Stomach (tissue), 4 donors: ENCODE data around the gene EEFSEC.

Source experiments
- EP300 ChIP-seq: sonication (generic); formaldehyde crosslinking; IDR thresholded peaks from one replicate; pipeline ENCODE4 v1.6.1; 2017; ENCODE audit warnings: antibody characterized with exemption
- POLR2A ChIP-seq, 4 donors: fragments of 450-650 bp; IDR thresholded peaks; one replicate each; pipeline ENCODE4 v1.6.1; 2016; ENCODE audit warnings: antibody characterized with exemption in 4 of 4, control low read depth in 2 of 4, mild to moderate bottlenecking in 1 of 4, moderate library complexity in 1 of 4
- TF ChIP-seq, protein P1 (sequence below), 7 experiments: fragments of 450-650 bp in 4 of 7; fragments of 200-600 bp in 3 of 7; sonication (generic) in 3 of 7; IDR thresholded peaks; one replicate each; pipeline ENCODE4 v1.5.1; 2016 to 2019; ENCODE audit warnings: antibody characterized with exemption in 7 of 7, control low read depth in 2 of 7, mild to moderate bottlenecking in 1 of 7

DNA sequence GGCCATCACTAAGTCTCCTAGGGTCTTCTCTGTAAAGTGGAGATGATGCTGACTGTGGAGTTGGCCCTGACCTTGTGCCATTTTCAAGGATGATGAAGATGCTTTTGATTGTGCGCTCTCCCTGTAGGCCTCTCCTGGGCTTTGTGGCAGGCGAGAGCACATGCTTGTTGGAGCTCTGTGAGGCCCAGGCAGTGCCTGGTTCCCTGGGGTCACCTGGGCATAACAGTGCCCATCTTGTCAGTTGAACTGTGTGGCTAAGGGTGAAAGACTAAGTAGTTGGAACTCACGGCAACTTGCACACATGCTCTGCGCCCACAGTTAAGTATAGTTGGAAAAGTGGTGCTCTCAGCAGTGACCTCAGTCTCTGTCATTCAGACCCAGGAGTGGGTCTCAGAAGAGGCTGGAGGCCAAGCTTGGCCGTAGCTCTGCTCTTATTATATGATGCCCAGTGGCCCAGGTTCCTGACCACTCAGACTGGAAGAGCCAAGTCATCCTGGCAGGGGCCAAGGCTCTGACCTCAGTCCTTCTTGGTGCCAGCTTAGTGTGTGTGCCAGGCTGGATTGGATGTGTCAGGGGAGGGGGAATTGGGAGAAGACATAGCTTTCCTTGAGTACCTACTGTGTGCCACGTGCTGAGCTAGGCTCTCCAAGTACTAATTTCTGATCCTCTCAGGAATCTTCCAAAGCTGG lies 154.6 kb downstream of the EEFSEC start:
- TF ChIP-seq, protein P1, sequence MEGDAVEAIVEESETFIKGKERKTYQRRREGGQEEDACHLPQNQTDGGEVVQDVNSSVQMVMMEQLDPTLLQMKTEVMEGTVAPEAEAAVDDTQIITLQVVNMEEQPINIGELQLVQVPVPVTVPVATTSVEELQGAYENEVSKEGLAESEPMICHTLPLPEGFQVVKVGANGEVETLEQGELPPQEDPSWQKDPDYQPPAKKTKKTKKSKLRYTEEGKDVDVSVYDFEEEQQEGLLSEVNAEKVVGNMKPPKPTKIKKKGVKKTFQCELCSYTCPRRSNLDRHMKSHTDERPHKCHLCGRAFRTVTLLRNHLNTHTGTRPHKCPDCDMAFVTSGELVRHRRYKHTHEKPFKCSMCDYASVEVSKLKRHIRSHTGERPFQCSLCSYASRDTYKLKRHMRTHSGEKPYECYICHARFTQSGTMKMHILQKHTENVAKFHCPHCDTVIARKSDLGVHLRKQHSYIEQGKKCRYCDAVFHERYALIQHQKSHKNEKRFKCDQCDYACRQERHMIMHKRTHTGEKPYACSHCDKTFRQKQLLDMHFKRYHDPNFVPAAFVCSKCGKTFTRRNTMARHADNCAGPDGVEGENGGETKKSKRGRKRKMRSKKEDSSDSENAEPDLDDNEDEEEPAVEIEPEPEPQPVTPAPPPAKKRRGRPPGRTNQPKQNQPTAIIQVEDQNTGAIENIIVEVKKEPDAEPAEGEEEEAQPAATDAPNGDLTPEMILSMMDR (IDR thresholded peaks at IDR 0.05) = no peak
- no peak for TF ChIP-seq POLR2A (IDR thresholded peaks at IDR 0.05)
- TF ChIP-seq EP300 = no peak
